IMR-90 (cell line): ENCODE results near the gene INTS2. TPM values are rescaled to one million over a fixed set of nuclear protein-coding genes. Genes with fewer than 3 reads are reported as not detected.

Experiments used
- ATAC-seq: fragments of 200-7000 bp; cut with Tn5 transposase; 2 replicates; pipeline ENCODE4 v1.9.1; 2020; ENCODE audit warnings: low read depth, mild to moderate bottlenecking, moderate library complexity
- BruUV-seq: library from RNA; stranded (reverse); fragments of 400-500 nt; replicated peaks from 2 replicates; lab custom pipeline; 2021; lab: Mats Ljungman, UMichigan
- CTCF ChIA-PET: fragments of 300-600 bp; formaldehyde crosslinking; extraction: SDS; loops from one replicate; lab custom pipeline; 2021; ENCODE audit warnings: antibody characterized with exemption; lab: Yijun Ruan, JAX
- POLR2A ChIA-PET: fragments of 300-600 bp; sonication (Branson Sonifier 250); formaldehyde crosslinking; loops from one replicate; lab custom pipeline; 2022; ENCODE audit warnings: antibody characterized with exemption; ENCODE audit not compliant: unreplicated experiment; lab: Charles Lee
- DNase-seq: peaks from one replicate; pipeline ENCODE4 v3.0.0; 2013
- H2AFZ ChIP-seq: replicated peaks from 2 replicates; pipeline ENCODE3; 2013; ENCODE audit warnings: low read length, mild to moderate bottlenecking; ENCODE audit not compliant: poor library complexity
- H2AK5ac ChIP-seq: 2 replicates; pipeline ENCODE4 v1.6.1; 2013; ENCODE audit warnings: low read depth, low read length, inconsistent platforms
- H2AK9ac ChIP-seq: replicated peaks from 2 replicates; pipeline ENCODE3; 2013; ENCODE audit warnings: mild to moderate bottlenecking, low read depth, low read length, moderate library complexity; ENCODE audit not compliant: poor library complexity
- H2BK120ac ChIP-seq: 2 replicates; pipeline ENCODE4 v1.6.1; 2013; ENCODE audit warnings: low read depth, low read length, inconsistent platforms
- H2BK15ac ChIP-seq: 3 replicates; pipeline ENCODE4 v1.6.1; 2013; ENCODE audit warnings: low read depth, low read length, inconsistent platforms
- H2BK20ac ChIP-seq: 2 replicates; pipeline ENCODE4 v1.6.1; 2013; ENCODE audit warnings: low read depth, mild to moderate bottlenecking, inconsistent platforms, low read length, moderate library complexity
- H2BK5ac ChIP-seq: 2 replicates; pipeline ENCODE4 v1.6.1; 2013; ENCODE audit warnings: mild to moderate bottlenecking, low read depth, low read length, inconsistent platforms; ENCODE audit not compliant: poor library complexity, severe bottlenecking
- H3K14ac ChIP-seq: replicated peaks from 2 replicates; pipeline ENCODE4 v1.6.1; 2013; ENCODE audit warnings: low read depth, low read length, inconsistent platforms
- H3K18ac ChIP-seq: 2 replicates; pipeline ENCODE4 v1.6.1; 2013; ENCODE audit warnings: low read depth, low read length, control low read depth
- H3K23ac ChIP-seq: 2 replicates; pipeline ENCODE4 v1.6.1; 2013; ENCODE audit warnings: low read depth, low read length, inconsistent platforms
- H3K27ac ChIP-seq: 2 replicates; pipeline ENCODE4 v1.5.1; 2013; ENCODE audit warnings: mild to moderate bottlenecking, control low read depth, low read length; ENCODE audit not compliant: insufficient read depth
- H3K27me3 ChIP-seq: 2 replicates; pipeline ENCODE4 v1.6.1; 2013; ENCODE audit warnings: low read length; ENCODE audit not compliant: control insufficient read depth, insufficient read depth
- H3K36me3 ChIP-seq: 2 replicates; pipeline ENCODE4 v1.6.1; 2013; ENCODE audit warnings: low read length, mixed read lengths; ENCODE audit not compliant: control insufficient read depth, insufficient read depth
- H3K4ac ChIP-seq: 2 replicates; pipeline ENCODE4 v1.6.1; 2013; ENCODE audit warnings: low read depth, low read length, inconsistent platforms
- H3K4me1 ChIP-seq: 2 replicates; pipeline ENCODE4 v1.6.1; 2013; ENCODE audit warnings: low read length, mixed read lengths; ENCODE audit not compliant: control insufficient read depth, insufficient read depth
- H3K4me2 ChIP-seq: 2 replicates; pipeline ENCODE4 v1.6.1; 2013; ENCODE audit warnings: low read depth, mild to moderate bottlenecking, control low read depth, low read length, moderate library complexity
- H3K4me3 ChIP-seq: 2 replicates; pipeline ENCODE4 v1.5.1; 2013; ENCODE audit warnings: low read depth, mild to moderate bottlenecking, control low read depth, low read length, moderate library complexity; ENCODE audit not compliant: insufficient read depth
- H3K56ac ChIP-seq: 2 replicates; pipeline ENCODE4 v1.6.1; 2013; ENCODE audit warnings: low read length, inconsistent platforms; ENCODE audit not compliant: insufficient read depth; ENCODE audit errors: extremely low read depth
- H3K79me1 ChIP-seq, 2 experiments: 2 replicates each; pipeline ENCODE4 v1.6.1; 2013; ENCODE audit warnings: low read length in 2 of 2, inconsistent platforms in 1 of 2, low read depth in 1 of 2
- H3K9ac ChIP-seq: 2 replicates; pipeline ENCODE4 v1.6.1; 2013; ENCODE audit warnings: low read depth, low read length, control low read depth
- H3K9me1 ChIP-seq: 2 replicates; pipeline ENCODE4 v1.6.1; 2013; ENCODE audit warnings: low read length, inconsistent platforms; ENCODE audit not compliant: insufficient read depth
- H3K9me3 ChIP-seq: 2 replicates; pipeline ENCODE4 v1.6.1; 2013; ENCODE audit warnings: low read length; ENCODE audit not compliant: control insufficient read depth, insufficient read depth
- H4K20me1 ChIP-seq: 2 replicates; pipeline ENCODE4 v1.6.1; 2013; ENCODE audit warnings: low read length, inconsistent platforms; ENCODE audit not compliant: insufficient read depth
- H4K5ac ChIP-seq: 2 replicates; pipeline ENCODE4 v1.6.1; 2013; ENCODE audit warnings: mild to moderate bottlenecking, low read depth, low read length, control low read depth
- H4K8ac ChIP-seq, 2 experiments: 2 replicates each; pipeline ENCODE4 v1.6.1; 2013; ENCODE audit warnings: low read depth in 2 of 2, low read length in 2 of 2, control low read depth in 1 of 2, inconsistent platforms in 1 of 2
- H4K91ac ChIP-seq: 2 replicates; pipeline ENCODE4 v1.6.1; 2013; ENCODE audit warnings: low read depth, low read length, inconsistent platforms; ENCODE audit not compliant: insufficient read depth
- MAZ ChIP-seq: IDR thresholded peaks from 2 replicates; pipeline ENCODE4 v1.6.1; 2012; ENCODE audit warnings: low read depth, mild to moderate bottlenecking, low read length, improper control_type of control experiment, moderate library complexity, borderline replicate concordance
- NFE2L2 ChIP-seq: fragments of 150-350 bp; IDR thresholded peaks from 2 replicates; pipeline ENCODE4 v1.6.1; 2016; ENCODE audit warnings: low read depth, mild to moderate bottlenecking, low read length
- SMC3 ChIP-seq: fragments of 150-350 bp; IDR thresholded peaks from 2 replicates; pipeline ENCODE4 v1.6.1; 2016; ENCODE audit warnings: low read depth, mild to moderate bottlenecking, antibody characterized with exemption, low read length, moderate library complexity
- WGBS, 2 experiments: methylation state at CpG; one replicate each; pipeline versions ENCODE4 v1.1.5 to v1.1.7; 2013; ENCODE audit warnings: missing lambda C conversion rate in 2 of 2; ENCODE audit not compliant: insufficient read length in 1 of 2; ENCODE audit errors: extremely low coverage in 2 of 2; 5-methylcytosine and 5-hydroxymethylcytosine counted together
- dilution Hi-C: fragments of 300-500 bp; cut with HindIII; formaldehyde crosslinking; loops from one replicate; pipeline ENCODE4 v1.14.3; 2018; ENCODE audit warnings: low sequenced_read_pairs; ENCODE audit not compliant: unreplicated experiment
- in situ Hi-C: fragments of 300-500 bp; cut with MboI; formaldehyde crosslinking; loops from 3 replicates; pipeline ENCODE4 v1.14.3; 2019; ENCODE audit warnings: low sequenced_read_pairs, inconsistent platforms, mixed read lengths
- intact Hi-C: fragments of 100-400 bp; cut with micrococcal nuclease; formaldehyde crosslinking; loops from 2 replicates; pipeline ENCODE4 v1.10.0; 2022
- polyA plus RNA-seq, 3 experiments: library from polyadenylated mRNA; depleted of rRNA; stranded (reverse); fragments of >200 nt; gene quantifications; 2 replicates each; pipeline ENCODE4 v1.2.3, GENCODE V29; 2012; ENCODE audit warnings: low replicate concordance in 1 of 3
- total RNA-seq: library from RNA; depleted of rRNA; stranded (reverse); fragments of >200 nt; gene quantifications from 2 replicates; pipeline ENCODE4 v1.2.3, GENCODE V29; 2012
- TF ChIP-seq, protein P1 (sequence below): fragments of 150-350 bp; IDR thresholded peaks from 2 replicates; pipeline ENCODE4 v1.6.1; 2017; ENCODE audit warnings: mild to moderate bottlenecking, antibody characterized with exemption, low read length, low read depth

The INTS2 gene
- total and polyA plus RNA-seq, 2 of the 4 experiments (the other 2 are of a cell fraction) = 4.0 to 17.4 TPM

DNA sequence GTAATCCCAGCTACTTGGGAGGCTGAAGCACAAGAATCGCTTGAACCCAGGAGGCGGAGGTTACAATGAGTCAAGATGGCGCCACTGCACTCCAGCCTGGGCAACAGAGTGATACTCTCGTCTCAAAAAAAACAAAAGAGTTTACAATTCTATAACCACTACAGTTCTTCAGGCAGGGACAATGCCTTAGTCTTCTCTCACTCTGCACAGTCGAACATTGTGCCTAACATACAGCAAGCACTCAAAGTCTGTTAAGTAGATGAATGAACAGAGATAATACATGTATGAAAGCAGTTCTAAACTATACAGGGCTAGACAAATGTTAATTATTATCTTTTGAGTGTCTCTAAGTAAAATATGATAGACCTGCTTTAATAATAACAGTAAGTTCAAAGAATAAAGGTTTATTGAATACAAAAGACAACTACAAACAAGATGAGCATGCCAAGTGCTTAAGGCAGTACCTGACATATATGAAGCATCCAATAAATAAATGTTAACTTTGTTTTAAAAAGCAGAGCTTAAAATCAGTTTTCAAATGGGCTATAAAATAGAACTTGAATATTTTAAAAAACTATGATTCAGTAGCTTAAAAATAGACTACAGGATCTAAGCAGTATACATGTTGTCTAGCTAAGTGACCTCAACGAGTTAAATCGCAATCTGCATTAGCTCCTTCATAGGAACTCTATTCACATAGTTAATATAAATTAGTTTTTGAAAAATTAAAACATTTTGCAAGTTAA, 19.3 kb downstream of the INTS2 start:
- Histone ChIP-seq H3K18ac (no peak overlapping the region), H3K9me3 (no peaks in the 10 kb centered on the region), H2AFZ (no peak overlapping the region), H3K27ac (no peak overlapping the region), H2BK20ac (no peak overlapping the region), H4K5ac (no peak overlapping the region), H2AK9ac (no peak overlapping the region), H2AK5ac (no peak overlapping the region), H3K36me3 (peaks cover 20% of the 10 kb centered on the region), H3K4me1 (no peaks in the 10 kb centered on the region), H3K9ac (no peak overlapping the region), H3K23ac (no peak overlapping the region), H3K4ac (no peak overlapping the region), H3K4me2 (no peak overlapping the region), H2BK15ac (no peak overlapping the region), H3K9me1 (no peaks in the 10 kb centered on the region), H3K14ac (no peak overlapping the region), H2BK120ac (no peak overlapping the region), H3K27me3 (no peaks in the 10 kb centered on the region), H3K56ac (no peak overlapping the region), H4K8ac (no peak overlapping the region), H3K79me1 (no peaks in the 10 kb centered on the region), H4K91ac (no peak overlapping the region), H3K4me3 (no peak overlapping the region), H2BK5ac (no peak overlapping the region), H4K20me1 (no peaks in the 10 kb centered on the region)
- no peak for TF ChIP-seq MAZ
- TF ChIP-seq, protein P1, sequence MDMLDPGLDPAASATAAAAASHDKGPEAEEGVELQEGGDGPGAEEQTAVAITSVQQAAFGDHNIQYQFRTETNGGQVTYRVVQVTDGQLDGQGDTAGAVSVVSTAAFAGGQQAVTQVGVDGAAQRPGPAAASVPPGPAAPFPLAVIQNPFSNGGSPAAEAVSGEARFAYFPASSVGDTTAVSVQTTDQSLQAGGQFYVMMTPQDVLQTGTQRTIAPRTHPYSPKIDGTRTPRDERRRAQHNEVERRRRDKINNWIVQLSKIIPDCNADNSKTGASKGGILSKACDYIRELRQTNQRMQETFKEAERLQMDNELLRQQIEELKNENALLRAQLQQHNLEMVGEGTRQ = no peak
- TF ChIP-seq NFE2L2 = no peak
- TF ChIP-seq SMC3 = no peak
- WGBS, 2 experiments = no CpG with 5 or more reads among the region's 7 CpGs
- ChIA-PET CTCF (no interaction called here), POLR2A (no interaction called here)
- intact Hi-C loops (no loop called here), in situ Hi-C loops (no loop called here), dilution Hi-C loops (no loop called here)
- no peak for ATAC-seq
- no peak for DNase-seq
- BruUV-seq = no TSS peak
